GM19467 (cell line): ENCODE measurements around the gene RBM10.
A peak's percentile ranks its signal among the peaks of the same experiment; 100 is the strongest.

Experiments used
- ATAC-seq: cut with Tn5 transposase; IDR thresholded peaks from one replicate; pipeline ENCODE4 v1.9.1; 2021; ENCODE audit warnings: mild to moderate bottlenecking, moderate library complexity; ENCODE audit not compliant: unreplicated experiment

Gene RBM10

DNA sequence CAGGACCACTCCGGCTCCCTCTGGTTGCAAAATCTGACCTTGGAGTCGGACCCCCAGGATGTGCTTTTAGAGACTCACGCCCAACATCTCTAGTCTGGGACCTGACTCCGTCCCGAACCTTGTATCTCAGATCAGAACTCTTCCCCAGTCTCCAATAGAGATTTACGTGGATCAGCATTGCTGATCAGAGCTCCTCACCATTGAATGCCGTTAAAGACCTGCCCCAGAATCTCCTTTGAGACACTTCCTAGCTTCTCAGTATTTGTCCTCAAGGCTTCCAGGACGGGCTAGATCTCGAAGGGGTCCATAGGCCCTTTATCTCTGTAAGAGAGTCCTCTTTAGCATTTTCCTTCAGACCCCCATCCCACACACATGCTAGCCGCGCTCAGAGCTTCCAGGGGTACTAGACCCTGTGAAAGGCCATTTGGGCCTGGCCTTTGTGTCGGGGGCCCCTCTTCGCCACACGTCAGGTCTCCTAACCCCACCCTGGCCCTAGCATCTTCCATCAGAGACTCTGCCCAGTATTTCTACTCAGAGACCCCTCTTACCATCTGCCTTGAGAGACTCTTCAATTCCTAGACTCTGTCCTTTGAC is 49.3 kb downstream of the RBM10 start:
- peak; percentile 3 for ATAC-seq

- ATAC-seq, result no peak
Measured at GRCh38 chrX:47196098-47196497, 51.1 kb downstream of the RBM10 start.

GRCh38 chrX:47197526-47197925 is 52.5 kb downstream of the RBM10 start:
- ATAC-seq, result no peak

DNA sequence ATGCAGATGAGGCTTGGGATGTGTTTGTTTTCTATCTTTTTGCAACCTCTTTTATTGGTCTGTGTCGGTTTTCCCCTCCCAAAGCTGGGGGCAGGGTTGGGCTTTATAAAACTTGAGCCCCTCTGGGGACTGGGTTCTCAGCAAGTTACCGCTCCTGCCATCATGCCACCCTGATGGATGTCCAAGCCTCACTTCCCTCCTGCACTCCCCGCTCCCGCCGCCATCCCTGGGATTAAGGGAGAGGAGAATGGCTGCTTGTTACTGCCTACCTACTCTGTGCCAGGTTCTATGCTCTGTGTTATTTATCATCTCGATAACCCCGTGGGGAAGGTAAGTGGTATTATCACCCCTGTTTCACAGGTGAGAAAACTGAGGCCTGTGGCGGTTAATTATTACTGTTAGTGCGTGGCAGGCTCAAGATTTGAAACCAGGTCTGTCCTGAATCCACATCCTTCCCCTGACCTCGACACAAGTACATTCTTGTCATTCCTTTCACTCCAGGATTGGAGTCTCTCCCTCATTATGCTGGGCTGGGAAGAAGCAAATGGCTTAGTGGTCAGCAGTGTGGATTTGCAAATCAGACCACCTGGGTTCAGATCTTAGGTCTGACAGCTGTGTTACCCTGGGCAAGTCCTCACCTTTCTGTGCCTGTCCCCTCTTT is 53.1 kb downstream of the RBM10 start:
- ATAC-seq, result no peak

- ATAC-seq, result no peak
Measured at GRCh38 chrX:47198687-47199080, 53.7 kb downstream of the RBM10 start.

DNA sequence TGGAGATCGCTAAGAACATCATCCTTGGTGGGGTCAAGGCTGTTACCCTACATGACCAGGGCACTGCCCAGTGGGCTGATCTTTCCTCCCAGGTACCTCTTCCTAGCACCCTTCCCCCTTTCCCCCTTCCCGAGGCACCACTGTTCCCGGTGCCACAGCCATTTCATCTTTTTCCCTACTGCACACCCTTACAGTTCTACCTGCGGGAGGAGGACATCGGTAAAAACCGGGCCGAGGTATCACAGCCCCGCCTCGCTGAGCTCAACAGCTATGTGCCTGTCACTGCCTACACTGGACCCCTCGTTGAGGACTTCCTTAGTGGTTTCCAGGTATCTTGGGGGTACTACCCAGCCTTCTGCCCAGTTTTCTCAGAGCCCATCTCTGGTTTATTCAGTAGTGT is 54.3 kb downstream of the RBM10 start:
- no peak for ATAC-seq

- ATAC-seq, result no peak
Measured at GRCh38 chrX:47200385-47201150, 55.5 kb downstream of the RBM10 start.

- no peak for ATAC-seq
Measured at GRCh38 chrX:47201345-47201944, 56.4 kb downstream of the RBM10 start.

DNA sequence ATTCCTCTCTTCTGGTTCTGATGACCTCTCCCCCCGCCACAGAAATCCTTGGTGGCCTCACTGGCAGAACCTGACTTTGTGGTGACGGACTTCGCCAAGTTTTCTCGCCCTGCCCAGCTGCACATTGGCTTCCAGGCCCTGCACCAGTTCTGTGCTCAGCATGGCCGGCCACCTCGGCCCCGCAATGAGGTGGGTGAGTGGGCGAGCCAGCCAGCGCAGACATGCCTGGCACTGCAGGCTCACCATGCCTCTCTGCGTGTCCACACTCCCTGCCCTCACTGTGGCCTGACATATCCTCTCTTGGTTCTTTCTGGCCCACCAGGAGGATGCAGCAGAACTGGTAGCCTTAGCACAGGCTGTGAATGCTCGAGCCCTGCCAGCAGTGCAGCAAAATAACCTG is 57.3 kb downstream of the RBM10 start:
- ATAC-seq, result no peak

DNA sequence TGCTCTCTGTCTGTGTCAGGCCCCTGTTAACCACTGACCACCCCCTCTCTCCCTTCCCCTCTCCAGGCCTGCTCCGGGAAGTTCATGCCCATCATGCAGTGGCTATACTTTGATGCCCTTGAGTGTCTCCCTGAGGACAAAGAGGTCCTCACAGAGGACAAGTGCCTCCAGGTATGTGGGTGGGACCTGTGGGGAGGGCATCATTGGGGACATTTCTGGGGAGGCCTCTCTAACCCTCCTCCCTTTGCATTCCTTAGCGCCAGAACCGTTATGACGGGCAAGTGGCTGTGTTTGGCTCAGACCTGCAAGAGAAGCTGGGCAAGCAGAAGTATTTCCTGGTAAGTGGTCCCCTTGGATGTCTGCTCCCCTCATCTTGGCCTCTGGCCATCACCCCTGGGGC is 57.9 kb downstream of the RBM10 start:
- no peak for ATAC-seq

GRCh38 chrX:47204970-47205369 is 59.9 kb downstream of the RBM10 start:
- ATAC-seq, result no peak

GRCh38 chrX:47206316-47206715 is 61.3 kb downstream of the RBM10 start:
- no peak for ATAC-seq

DNA sequence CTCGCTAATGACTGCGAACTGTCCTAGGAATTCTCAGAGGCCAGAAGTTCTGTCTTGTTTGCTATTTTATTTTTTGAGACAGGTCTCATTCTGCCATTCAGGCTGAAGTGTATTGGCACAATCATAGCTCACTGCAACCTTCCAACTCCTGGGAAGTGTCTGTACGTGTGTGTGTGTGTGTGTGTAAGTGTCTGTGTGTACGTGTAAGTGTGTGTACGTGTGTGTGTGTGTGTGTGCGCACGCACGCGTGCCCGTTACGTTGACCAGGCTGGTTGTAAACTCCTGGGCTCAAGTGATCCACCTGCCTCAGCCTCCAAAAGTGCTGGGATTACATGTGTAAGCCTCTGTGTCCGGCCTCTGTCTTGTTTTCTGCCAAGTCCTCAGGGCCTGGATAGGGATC is 63.1 kb downstream of the RBM10 start:
- ATAC-seq, result no peak

- no peak for ATAC-seq
Measured at GRCh38 chrX:47209508-47210238, 64.7 kb downstream of the RBM10 start.

DNA sequence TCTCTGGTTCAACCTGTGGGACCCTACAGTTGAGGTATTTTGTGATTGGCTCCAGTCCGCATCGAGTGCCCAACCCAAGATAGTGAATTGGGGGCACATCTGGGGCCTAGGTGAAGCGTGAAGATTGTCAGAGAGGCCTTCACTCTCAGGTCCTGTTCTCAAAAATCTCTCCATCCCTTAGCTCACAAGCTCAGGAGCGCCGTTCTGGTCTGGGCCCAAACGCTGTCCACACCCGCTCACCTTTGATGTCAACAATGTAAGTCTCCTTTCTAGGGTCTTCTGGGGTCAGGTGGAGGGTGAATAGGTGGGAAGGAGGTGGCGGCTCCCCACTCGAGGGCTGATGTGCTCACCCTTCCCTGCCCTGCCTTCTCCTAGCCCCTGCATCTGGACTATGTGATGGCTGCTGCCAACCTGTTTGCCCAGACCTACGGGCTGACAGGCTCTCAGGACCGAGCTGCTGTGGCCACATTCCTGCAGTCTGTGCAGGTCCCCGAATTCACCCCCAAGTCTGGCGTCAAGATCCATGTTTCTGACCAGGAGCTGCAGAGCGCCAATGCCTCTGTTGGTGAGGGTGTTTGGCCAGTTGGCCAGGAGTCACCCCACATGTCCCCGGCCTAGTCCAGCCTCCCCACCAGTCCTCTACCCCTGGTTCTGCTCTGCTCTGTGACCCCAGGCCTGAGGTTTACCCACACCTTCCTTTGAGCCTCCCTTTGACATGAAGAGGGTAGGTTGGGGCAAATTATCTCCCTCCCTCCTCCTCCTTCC is 65.8 kb downstream of the RBM10 start:
- no peak for ATAC-seq

GRCh38 chrX:47212381-47213293 is 67.6 kb downstream of the RBM10 start:
- ATAC-seq, result no peak

- no peak for ATAC-seq
Measured at GRCh38 chrX:47214435-47215077, 69.5 kb downstream of the RBM10 start.

GRCh38 chrX:47215291-47215900 is 70.4 kb downstream of the RBM10 start:
- no peak for ATAC-seq
